GM12875 (cell line): ENCODE data around the gene BRICD5.

Experiments used
- H3K4me3 ChIP-seq: one replicate; pipeline ENCODE4 v1.5.1; 2011; ENCODE audit warnings: low read depth, low read length, control low read depth
- TF ChIP-seq, protein P1 (sequence below): IDR thresholded peaks from 2 replicates; pipeline ENCODE4 v1.5.1; 2011; ENCODE audit warnings: low read depth, mild to moderate bottlenecking, control low read depth, inconsistent platforms, low read length, moderate library complexity, borderline replicate concordance; ENCODE audit not compliant: insufficient read depth

The BRICD5 gene

DNA sequence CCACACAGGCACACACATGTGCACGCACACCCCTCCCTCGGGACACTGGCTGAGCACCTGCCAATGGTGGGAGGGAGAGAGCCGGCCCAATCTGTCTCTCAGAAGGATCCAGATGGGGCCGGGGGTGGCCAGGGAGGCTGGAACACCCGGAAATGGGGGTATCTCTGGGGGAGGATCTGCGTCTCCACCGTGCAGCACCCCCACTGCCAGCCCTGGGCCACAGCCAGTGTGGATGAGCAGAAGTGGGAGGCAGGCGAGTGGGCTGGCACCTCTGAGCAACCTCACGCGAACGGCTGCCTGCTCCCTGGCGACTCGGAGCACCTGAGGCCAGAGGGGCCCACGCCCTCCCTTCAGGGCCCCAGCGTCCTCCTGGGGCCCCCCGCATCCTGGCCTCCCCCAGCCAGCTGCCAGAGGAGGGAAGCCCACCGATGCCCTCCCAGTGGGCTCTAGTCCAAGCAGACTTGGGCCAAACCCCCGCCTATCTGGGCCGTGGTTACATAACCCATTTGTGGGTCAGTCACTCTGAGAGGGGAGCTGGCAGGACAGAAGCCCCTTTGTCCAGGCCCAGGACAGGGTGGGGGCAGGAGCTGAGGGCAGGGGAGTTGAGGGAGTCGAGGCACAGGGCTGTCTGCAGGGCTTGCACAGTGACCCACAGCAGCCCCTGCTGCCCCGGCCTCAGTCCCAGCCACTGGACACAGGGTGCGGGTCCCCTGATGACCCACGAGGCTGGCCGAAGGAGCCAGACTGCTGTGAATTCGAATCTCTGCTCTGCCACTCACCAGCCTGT lies 19.8 kb downstream of the BRICD5 start:
- TF ChIP-seq, protein P1, sequence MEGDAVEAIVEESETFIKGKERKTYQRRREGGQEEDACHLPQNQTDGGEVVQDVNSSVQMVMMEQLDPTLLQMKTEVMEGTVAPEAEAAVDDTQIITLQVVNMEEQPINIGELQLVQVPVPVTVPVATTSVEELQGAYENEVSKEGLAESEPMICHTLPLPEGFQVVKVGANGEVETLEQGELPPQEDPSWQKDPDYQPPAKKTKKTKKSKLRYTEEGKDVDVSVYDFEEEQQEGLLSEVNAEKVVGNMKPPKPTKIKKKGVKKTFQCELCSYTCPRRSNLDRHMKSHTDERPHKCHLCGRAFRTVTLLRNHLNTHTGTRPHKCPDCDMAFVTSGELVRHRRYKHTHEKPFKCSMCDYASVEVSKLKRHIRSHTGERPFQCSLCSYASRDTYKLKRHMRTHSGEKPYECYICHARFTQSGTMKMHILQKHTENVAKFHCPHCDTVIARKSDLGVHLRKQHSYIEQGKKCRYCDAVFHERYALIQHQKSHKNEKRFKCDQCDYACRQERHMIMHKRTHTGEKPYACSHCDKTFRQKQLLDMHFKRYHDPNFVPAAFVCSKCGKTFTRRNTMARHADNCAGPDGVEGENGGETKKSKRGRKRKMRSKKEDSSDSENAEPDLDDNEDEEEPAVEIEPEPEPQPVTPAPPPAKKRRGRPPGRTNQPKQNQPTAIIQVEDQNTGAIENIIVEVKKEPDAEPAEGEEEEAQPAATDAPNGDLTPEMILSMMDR = no peak
- no peak overlapping the region for H3K4me3 ChIP-seq

GRCh38 chr16:2190002-2190658 lies 20.5 kb downstream of the BRICD5 start:
- no peak overlapping the region for H3K4me3 ChIP-seq

DNA sequence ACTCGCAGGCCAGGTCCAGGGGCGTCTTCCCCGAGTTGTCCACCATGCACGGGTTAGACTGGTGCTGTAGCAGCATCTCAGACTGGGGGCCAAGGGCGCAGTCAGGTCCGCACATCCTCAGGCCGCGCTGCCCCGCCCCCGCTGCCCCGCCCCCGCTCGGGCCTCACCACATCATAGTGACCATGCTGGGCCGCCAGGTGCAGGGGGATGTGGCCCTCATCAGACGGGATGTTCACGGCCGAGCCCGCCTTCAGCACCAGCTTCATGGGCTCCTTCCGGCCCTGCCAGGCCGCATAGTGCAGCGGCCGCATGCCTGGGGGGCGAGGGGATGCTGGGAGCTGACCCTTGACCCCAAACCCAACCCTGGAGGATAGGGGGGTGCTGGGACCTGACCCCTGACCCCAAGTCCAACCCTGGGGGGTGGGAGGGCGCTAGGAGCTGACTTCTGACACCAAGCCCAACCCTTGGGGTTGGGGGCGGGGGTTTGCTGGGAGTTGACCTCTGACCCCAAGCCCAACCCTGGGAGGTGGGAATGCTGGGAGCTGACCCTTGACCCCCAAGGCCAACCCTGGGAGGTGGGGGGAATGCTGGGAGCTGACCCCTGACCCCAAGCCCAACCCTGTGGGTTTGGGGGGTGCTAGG lies 21.3 kb downstream of the BRICD5 start:
- no peak overlapping the region for H3K4me3 ChIP-seq
- TF ChIP-seq, protein P1 = no peak

More at GRCh38 chr16:2190002-2190658, 20.5 kb downstream of the BRICD5 start:
- TF ChIP-seq, protein P1 = no peak

- TF ChIP-seq, protein P1 = no peak
- H3K4me3 ChIP-seq = no peak overlapping the region
Measured at GRCh38 chr16:2188395-2188794, 22.3 kb downstream of the BRICD5 start.

GRCh38 chr16:2187212-2187611 lies 23.5 kb downstream of the BRICD5 start:
- H3K4me3 ChIP-seq = no peak overlapping the region
- TF ChIP-seq, protein P1 = no peak

DNA sequence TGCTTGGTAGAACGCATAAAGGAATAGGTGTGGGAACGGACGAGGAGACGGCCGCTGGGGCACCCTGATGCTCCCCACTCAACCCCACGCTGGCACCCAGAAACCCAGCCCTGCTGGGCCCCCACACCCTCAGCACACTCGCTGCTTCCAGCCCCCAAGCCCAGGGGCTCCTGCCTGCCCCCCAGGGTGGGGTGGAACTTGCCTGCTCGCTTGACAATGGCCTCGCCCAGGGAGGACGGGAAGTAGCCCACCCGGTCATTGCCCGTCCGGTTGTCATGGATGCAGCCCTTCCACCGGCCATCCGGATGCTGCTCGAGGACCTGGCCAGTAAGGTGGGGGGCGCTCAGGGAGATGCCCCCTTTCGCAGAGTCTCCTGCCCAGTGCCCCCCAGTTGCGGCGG lies 24.2 kb downstream of the BRICD5 start:
- TF ChIP-seq, protein P1 = no peak
- no peak overlapping the region for H3K4me3 ChIP-seq
